Measurements from ENCODE around the gene KRTAP10-11. TPM values are rescaled to one million over a fixed set of nuclear protein-coding genes. Genes with fewer than 3 reads are reported as not detected.
"Not testable (repeated sequence)": the region's sequence is repeated elsewhere in the genome, so short reads cannot be mapped to it uniquely, and the experiment has no call there.

Gene KRTAP10-11
- total RNA-seq, 1 experiment from 2014 or later, result not detected

- Mint-ChIP-seq H3K9me3 (ENCODE audit: unreplicated experiment) (peaks cover 40% of the 10 kb centered on the region), H3K36me3 (ENCODE audit: insufficient read depth, unreplicated experiment) (no peaks in the 10 kb centered on the region), H3K27me3 (ENCODE audit: insufficient read depth, unreplicated experiment) (peaks cover 12% of the 10 kb centered on the region), H3K4me1 (ENCODE audit: low read depth, unreplicated experiment) (no peaks in the 10 kb centered on the region), H3K4me3 (ENCODE audit: unreplicated experiment) (no peak within 1 kb of the TSS), H3K27ac (ENCODE audit: unreplicated experiment) (no peak within 1 kb of the TSS)
- no peaks in the 10 kb centered on the region for H3K27me3 ChIP-seq (replicated peaks; ENCODE audit: control insufficient read depth, insufficient read depth, low read length)
- H3K4me1 ChIP-seq, result no peaks in the 10 kb centered on the region
- ChIA-PET POLR2A (no interaction called here), CTCF (no interaction called here)
- DNase-seq, result no peak
- TF ChIP-seq CTCF (IDR thresholded peaks at IDR 0.05; ENCODE audit: insufficient read depth in 1 of 2, low read depth in 1 of 2, low read length in 1 of 2, severe bottlenecking in 1 of 2, unreplicated experiment in 1 of 2), result no peak
- intact Hi-C loops (cut with micrococcal nuclease; ENCODE audit: unreplicated experiment), result no loop called here
- BruUV-seq (replicated peaks), result no TSS peak
- H3K4me3 ChIP-seq (ENCODE audit: low read depth, low read length), result no peak within 1 kb of the TSS
- H3K36me3 ChIP-seq (ENCODE audit: control insufficient read depth, insufficient read depth, low read length), result no peaks in the 10 kb centered on the region
- peaks cover 8% of the 10 kb centered on the region for H3K9me3 ChIP-seq
These were observed 9.0 kb upstream of the KRTAP10-11 start, which contains the start of gene KRTAP10-10 for GRCh38 chr21:44637018-44637850. Gene KRTAP10-10 (plus strand): TSS chr21:44637356. CDS start chr21:44637418, 62 bp downstream.

DNA sequence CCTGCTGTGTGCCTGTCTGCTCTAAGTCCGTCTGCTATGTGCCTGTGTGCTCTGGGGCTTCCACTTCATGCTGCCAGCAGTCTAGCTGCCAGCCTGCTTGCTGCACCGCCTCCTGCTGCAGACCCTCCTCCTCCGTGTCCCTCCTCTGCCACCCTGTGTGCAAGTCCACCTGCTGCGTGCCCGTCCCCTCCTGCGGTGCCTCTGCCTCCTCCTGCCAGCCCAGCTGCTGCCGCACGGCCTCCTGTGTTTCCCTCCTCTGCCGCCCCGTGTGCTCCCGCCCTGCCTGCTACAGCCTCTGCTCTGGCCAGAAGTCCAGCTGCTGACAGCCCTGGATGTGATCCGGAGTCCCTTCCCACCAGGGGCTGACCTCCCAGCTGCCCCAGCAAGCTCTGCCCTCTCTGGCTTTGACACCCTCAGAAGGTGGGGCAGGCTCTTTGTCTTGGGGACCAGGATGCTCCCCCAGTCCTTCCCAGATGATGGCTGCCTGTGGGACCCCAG, 8.3 kb upstream of the KRTAP10-11 start:
- POLR2A ChIA-PET; intact Hi-C loops (cut with micrococcal nuclease; ENCODE audit: unreplicated experiment): not testable (repeated sequence)

DNA sequence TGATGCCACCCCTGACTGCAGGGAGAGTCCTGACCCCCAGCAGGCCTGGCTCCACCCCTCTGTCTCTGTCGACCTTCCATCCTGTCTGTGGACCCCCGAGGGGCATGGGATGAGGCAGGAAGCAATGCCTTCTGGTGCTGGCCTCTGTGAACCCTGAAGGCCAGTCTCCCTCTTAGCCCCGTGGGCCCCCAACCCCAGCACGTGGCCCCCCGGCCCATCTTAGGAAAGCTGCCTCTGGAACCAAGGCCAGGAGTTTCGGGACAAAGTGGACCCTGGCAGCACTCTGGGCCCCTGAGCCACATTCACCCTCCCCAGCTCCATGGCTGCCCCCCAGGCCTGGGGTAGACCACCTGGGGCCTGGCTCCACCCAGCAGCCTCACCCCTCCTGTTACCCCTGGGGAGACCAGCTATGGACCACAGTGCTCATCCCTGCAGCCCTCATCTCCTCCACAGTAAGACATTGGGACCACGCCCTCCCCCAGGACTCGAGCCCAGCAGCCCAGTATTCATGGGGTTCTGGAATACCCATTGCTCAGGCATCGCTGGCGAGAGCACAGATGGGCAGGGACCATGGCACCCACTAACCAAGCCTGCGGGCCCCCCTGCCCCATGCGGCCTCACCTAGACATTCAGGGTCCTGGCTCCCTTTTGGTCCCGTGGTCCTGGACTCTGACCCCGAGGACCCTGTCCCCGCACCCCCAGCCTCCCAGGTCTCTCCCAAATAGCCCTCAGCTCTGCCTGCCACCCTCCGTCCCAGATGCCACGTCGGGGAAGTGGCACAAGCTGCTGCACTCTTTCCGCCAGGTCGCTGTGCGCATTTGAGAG, 7.5 kb upstream of the KRTAP10-11 start:
- H3K9me3 Mint-ChIP-seq (ENCODE audit: unreplicated experiment), result peaks cover 41% of the 10 kb centered on the region
- H3K4me3 ChIP-seq (ENCODE audit: low read depth, low read length); H3K4me1 ChIP-seq; H3K9me3 ChIP-seq; H3K4me3 Mint-ChIP-seq (ENCODE audit: unreplicated experiment); intact Hi-C loops (cut with micrococcal nuclease; ENCODE audit: unreplicated experiment); H3K36me3 ChIP-seq (ENCODE audit: control insufficient read depth, insufficient read depth, low read length); POLR2A ChIA-PET; H3K36me3 Mint-ChIP-seq (ENCODE audit: insufficient read depth, unreplicated experiment); H3K4me1 Mint-ChIP-seq (ENCODE audit: low read depth, unreplicated experiment); H3K27me3 ChIP-seq (replicated peaks; ENCODE audit: control insufficient read depth, insufficient read depth, low read length); H3K27ac Mint-ChIP-seq (ENCODE audit: unreplicated experiment); CTCF ChIA-PET; BruUV-seq (replicated peaks); DNase-seq: not testable (repeated sequence)
- H3K27me3 Mint-ChIP-seq (ENCODE audit: insufficient read depth, unreplicated experiment), result peaks cover 12% of the 10 kb centered on the region

More for the DNA sequence above, 8.3 kb upstream of the KRTAP10-11 start:
- BruUV-seq (replicated peaks); H3K4me1 ChIP-seq; H3K27ac Mint-ChIP-seq (ENCODE audit: unreplicated experiment); H3K36me3 ChIP-seq (ENCODE audit: control insufficient read depth, insufficient read depth, low read length); H3K4me1 Mint-ChIP-seq (ENCODE audit: low read depth, unreplicated experiment); CTCF ChIA-PET; H3K27me3 ChIP-seq (replicated peaks; ENCODE audit: control insufficient read depth, insufficient read depth, low read length); H3K9me3 ChIP-seq; DNase-seq; H3K4me3 Mint-ChIP-seq (ENCODE audit: unreplicated experiment); H3K4me3 ChIP-seq (ENCODE audit: low read depth, low read length); H3K36me3 Mint-ChIP-seq (ENCODE audit: insufficient read depth, unreplicated experiment): not testable (repeated sequence)
- Mint-ChIP-seq H3K9me3 (ENCODE audit: unreplicated experiment) (peaks cover 41% of the 10 kb centered on the region), H3K27me3 (ENCODE audit: insufficient read depth, unreplicated experiment) (peaks cover 14% of the 10 kb centered on the region)

DNA sequence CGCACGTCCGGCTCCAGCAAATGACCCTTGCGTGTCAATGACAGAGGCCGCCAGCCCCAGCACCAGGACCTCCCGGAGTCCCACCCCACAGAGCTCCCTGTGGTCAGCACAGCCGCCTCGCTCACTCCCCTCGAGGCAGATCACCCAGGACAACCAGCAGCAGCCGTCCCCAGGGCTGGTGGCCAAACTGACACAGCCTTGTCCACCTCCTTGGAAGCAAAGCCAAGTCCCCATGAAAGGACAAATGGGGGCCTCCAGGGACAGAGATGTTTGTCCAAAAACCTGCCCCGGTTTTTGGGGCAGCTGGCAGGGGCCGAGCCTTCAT, 6.9 kb upstream of the KRTAP10-11 start:
- intact Hi-C loops (cut with micrococcal nuclease; ENCODE audit: unreplicated experiment), result no loop called here
- Mint-ChIP-seq H3K36me3 (ENCODE audit: insufficient read depth, unreplicated experiment) (no peaks in the 10 kb centered on the region), H3K4me1 (ENCODE audit: low read depth, unreplicated experiment) (no peaks in the 10 kb centered on the region), H3K27ac (ENCODE audit: unreplicated experiment) (no peak overlapping the region), H3K9me3 (ENCODE audit: unreplicated experiment) (peaks cover 41% of the 10 kb centered on the region), H3K4me3 (ENCODE audit: unreplicated experiment) (no peak overlapping the region), H3K27me3 (ENCODE audit: insufficient read depth, unreplicated experiment) (peaks cover 11% of the 10 kb centered on the region)
- Histone ChIP-seq H3K27me3 (replicated peaks; ENCODE audit: control insufficient read depth, insufficient read depth, low read length) (no peaks in the 10 kb centered on the region), H3K9me3 (no peaks in the 10 kb centered on the region; the same call in 1 of the 2 replicates), H3K4me3 (ENCODE audit: low read depth, low read length) (no peak overlapping the region), H3K4me1 (no peaks in the 10 kb centered on the region), H3K36me3 (ENCODE audit: control insufficient read depth, insufficient read depth, low read length) (no peaks in the 10 kb centered on the region)
- no peak for TF ChIP-seq CTCF (IDR thresholded peaks at IDR 0.05; ENCODE audit: insufficient read depth in 1 of 2, low read depth in 1 of 2, low read length in 1 of 2, severe bottlenecking in 1 of 2, unreplicated experiment in 1 of 2)
- no peak for DNase-seq
- CTCF ChIA-PET, result no interaction called here
- POLR2A ChIA-PET, result no interaction called here
- no TSS peak for BruUV-seq (replicated peaks)

Measured in Caco-2 (cell line).